ENCODE measurements around the gene GMDS. TPM values are rescaled to one million over a fixed set of nuclear protein-coding genes. Genes with fewer than 3 reads are reported as not detected.

The GMDS gene
- total and polyA plus RNA-seq, 5 donors, result 8.1 to 13.5 (median 12.6) TPM

GRCh38 chr6:1893470-1894130 is 351.8 kb downstream of the GMDS start:
- DNase-seq (no peak), ATAC-seq (no peak)
- Histone ChIP-seq H3K9me3 (ENCODE audit: control insufficient read depth, low read length) (no peaks in the 10 kb centered on the region), H3K27me3 (ENCODE audit: control insufficient read depth, insufficient read depth) (no peaks in the 10 kb centered on the region), H3K27ac (ENCODE audit: low read length) (no peak overlapping the region), H3K4me3 (ENCODE audit: low read length) (no peak overlapping the region), H3K4me1 (ENCODE audit: control insufficient read depth, insufficient read depth, low read length) (no peaks in the 10 kb centered on the region)
- WGBS, result 69% methylated on average over 11 of the region's 11 CpGs
- intact Hi-C loops (cut with DNase I), result no loop called here

DNA sequence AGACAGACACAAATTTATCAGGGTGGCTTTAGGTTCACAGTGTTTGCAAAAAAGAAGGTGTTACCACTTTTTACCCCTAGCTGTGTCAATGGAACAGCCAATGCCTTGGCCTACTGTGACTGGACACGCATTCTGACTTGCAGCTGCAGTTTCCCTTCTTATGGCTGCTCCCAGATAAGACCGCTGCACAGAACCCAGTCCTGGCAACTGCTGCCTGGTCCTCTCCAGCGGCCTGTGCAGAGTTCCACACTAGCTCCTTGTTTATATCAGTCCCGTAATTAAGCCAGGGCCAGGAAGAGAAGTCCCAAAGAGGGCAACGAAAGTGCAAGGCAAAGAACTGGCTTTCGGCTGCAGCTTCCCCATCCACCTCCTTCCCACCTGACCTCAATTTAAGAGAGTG is 352.7 kb downstream of the GMDS start:
- 67% methylated on average over 6 of the region's 6 CpGs for WGBS
- peak in 2 of 3 donors; percentile 70 to 84 for DNase-seq
- no peaks in the 10 kb centered on the region for H3K4me1 ChIP-seq (ENCODE audit: control insufficient read depth, insufficient read depth, low read length)
- H3K4me3 ChIP-seq (ENCODE audit: low read length), result no peak overlapping the region
- peak; percentile 61 to 83 for ATAC-seq
- H3K27me3 ChIP-seq (ENCODE audit: control insufficient read depth, insufficient read depth), result no peaks in the 10 kb centered on the region
- H3K9me3 ChIP-seq (ENCODE audit: control insufficient read depth, low read length), result no peaks in the 10 kb centered on the region
- intact Hi-C loops (cut with DNase I), result no loop called here
- no peak overlapping the region for H3K27ac ChIP-seq (ENCODE audit: low read length)

GRCh38 chr6:1890987-1891386 is 354.4 kb downstream of the GMDS start:
- no peaks in the 10 kb centered on the region for H3K27me3 ChIP-seq (ENCODE audit: control insufficient read depth, insufficient read depth)
- 93% methylated on average over 2 of the region's 2 CpGs for WGBS
- no peak overlapping the region for H3K27ac ChIP-seq (ENCODE audit: low read length)
- ATAC-seq, result no peak
- H3K4me3 ChIP-seq (ENCODE audit: low read length), result no peak overlapping the region
- intact Hi-C loops (cut with DNase I), result no loop called here
- no peak for DNase-seq
- H3K9me3 ChIP-seq (ENCODE audit: control insufficient read depth, low read length), result no peaks in the 10 kb centered on the region
- no peaks in the 10 kb centered on the region for H3K4me1 ChIP-seq (ENCODE audit: control insufficient read depth, insufficient read depth, low read length)

DNA sequence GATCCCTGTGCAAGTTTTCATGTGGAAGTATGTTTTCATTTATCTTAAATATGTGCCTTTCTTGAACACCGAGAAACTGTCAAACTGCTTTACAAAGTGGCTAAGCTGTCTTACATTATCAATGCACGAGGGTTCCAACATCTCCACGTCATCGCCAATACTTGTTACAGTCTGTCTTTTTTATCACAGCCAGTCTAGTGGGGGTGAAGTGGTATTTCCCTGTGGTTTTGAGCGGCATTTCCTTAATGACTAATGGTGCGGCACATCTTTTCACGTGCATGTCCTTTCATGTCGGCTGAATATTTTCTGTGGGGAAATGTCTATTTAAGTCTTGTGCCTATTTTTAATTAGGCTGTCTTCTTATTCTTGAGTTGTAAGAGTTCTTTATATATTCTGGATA is 355.3 kb downstream of the GMDS start:
- Histone ChIP-seq H3K4me3 (ENCODE audit: low read length) (no peak overlapping the region), H3K4me1 (ENCODE audit: control insufficient read depth, insufficient read depth, low read length) (no peaks in the 10 kb centered on the region), H3K27me3 (ENCODE audit: control insufficient read depth, insufficient read depth) (no peaks in the 10 kb centered on the region), H3K27ac (ENCODE audit: low read length) (no peak overlapping the region), H3K9me3 (ENCODE audit: control insufficient read depth, low read length) (no peaks in the 10 kb centered on the region)
- ATAC-seq (no peak), DNase-seq (no peak)
- 91% methylated on average over 8 of the region's 8 CpGs for WGBS
- intact Hi-C loops (cut with DNase I), result no loop called here

DNA sequence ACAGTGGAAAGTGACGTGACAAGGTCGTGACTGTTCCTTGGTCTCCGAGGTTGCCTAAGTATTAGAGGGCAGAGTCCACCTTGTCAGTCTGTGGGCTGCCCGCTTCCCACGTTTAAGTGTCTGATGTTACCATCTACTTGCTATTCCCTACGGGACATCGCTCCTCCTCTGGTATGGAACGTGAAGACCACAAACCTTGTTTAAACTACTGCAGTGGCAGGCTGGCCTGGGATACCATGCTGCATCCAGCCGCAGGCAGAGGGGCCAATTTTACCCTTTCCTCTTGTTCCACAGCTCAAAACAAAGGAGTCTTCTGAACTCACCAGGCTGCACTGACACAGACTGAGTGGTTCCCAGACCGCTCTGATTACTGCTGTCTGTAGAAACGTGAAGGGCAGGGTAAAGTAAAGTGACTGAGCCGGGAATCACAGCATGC is 359.8 kb downstream of the GMDS start:
- 70% methylated on average over 12 of the region's 12 CpGs for WGBS
- ATAC-seq (no peak), DNase-seq (no peak)
- Histone ChIP-seq H3K27me3 (ENCODE audit: control insufficient read depth, insufficient read depth) (no peaks in the 10 kb centered on the region), H3K4me3 (ENCODE audit: low read length) (no peak overlapping the region), H3K27ac (ENCODE audit: low read length) (no peak overlapping the region), H3K4me1 (ENCODE audit: control insufficient read depth, insufficient read depth, low read length) (no peaks in the 10 kb centered on the region), H3K9me3 (ENCODE audit: control insufficient read depth, low read length) (no peaks in the 10 kb centered on the region)
- intact Hi-C loops (cut with DNase I), result no loop called here

DNA sequence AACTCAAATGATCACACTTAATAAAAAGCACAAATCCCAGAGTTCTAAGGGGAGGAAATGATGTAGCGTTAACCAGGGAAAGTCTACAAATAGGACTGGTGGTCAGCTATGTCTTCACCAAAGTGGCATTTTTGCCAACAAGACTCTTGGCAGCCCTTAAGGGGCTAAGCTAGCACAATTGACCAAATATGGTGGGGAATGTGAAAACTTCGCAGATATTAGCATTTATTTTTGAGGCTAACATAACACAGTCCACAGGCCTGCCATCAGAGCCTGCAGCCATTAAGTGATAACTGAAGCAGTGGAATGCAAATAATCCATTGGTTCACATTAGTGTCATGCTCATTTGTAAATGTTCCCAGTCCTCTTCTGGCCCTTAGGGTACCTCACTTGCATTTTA is 361.1 kb downstream of the GMDS start:
- intact Hi-C loops (cut with DNase I), result no loop called here
- H3K4me1 ChIP-seq (ENCODE audit: control insufficient read depth, insufficient read depth, low read length), result no peaks in the 10 kb centered on the region
- WGBS, result 80% methylated on average over 2 of the region's 2 CpGs
- H3K27ac ChIP-seq (ENCODE audit: low read length), result no peak overlapping the region
- DNase-seq (no peak), ATAC-seq (no peak)
- H3K4me3 ChIP-seq (ENCODE audit: low read length), result no peak overlapping the region
- H3K9me3 ChIP-seq (ENCODE audit: control insufficient read depth, low read length), result no peaks in the 10 kb centered on the region
- H3K27me3 ChIP-seq (ENCODE audit: control insufficient read depth, insufficient read depth), result no peaks in the 10 kb centered on the region

GRCh38 chr6:1878330-1878729 is 367.1 kb downstream of the GMDS start:
- no peak for ATAC-seq
- Histone ChIP-seq H3K27me3 (ENCODE audit: control insufficient read depth, insufficient read depth) (no peaks in the 10 kb centered on the region), H3K9me3 (ENCODE audit: control insufficient read depth, low read length) (no peaks in the 10 kb centered on the region), H3K27ac (ENCODE audit: low read length) (no peak overlapping the region), H3K4me1 (ENCODE audit: control insufficient read depth, insufficient read depth, low read length) (peaks cover 2% of the 10 kb centered on the region), H3K4me3 (ENCODE audit: low read length) (no peak overlapping the region)
- intact Hi-C loops (cut with DNase I), result no loop called here
- no peak for DNase-seq
- 94% methylated on average over 5 of the region's 5 CpGs for WGBS

- Histone ChIP-seq H3K4me3 (ENCODE audit: low read length) (no peak overlapping the region), H3K4me1 (ENCODE audit: control insufficient read depth, insufficient read depth, low read length) (peaks cover 4% of the 10 kb centered on the region), H3K27ac (ENCODE audit: low read length) (no peak overlapping the region), H3K27me3 (ENCODE audit: control insufficient read depth, insufficient read depth) (no peaks in the 10 kb centered on the region), H3K9me3 (ENCODE audit: control insufficient read depth, low read length) (no peaks in the 10 kb centered on the region)
- whole genome bisulfite sequencing, result 62% methylated on average over 11 of the region's 11 CpGs
- peak in 1 of 3 donors; percentile 56 for DNase-seq
- intact Hi-C loops (cut with DNase I), result no loop called here
- no peak for ATAC-seq
Measured at GRCh38 chr6:1873781-1874180, 371.6 kb downstream of the GMDS start.

- no peaks in the 10 kb centered on the region for H3K9me3 ChIP-seq (ENCODE audit: control insufficient read depth, low read length)
- WGBS, result 46% methylated on average over 11 of the region's 11 CpGs
- H3K4me3 ChIP-seq (ENCODE audit: low read length), result no peak overlapping the region
- DNase-seq (peak; percentile 36 to 56 (median 55)), ATAC-seq (peak; percentile 76)
- intact Hi-C loops (cut with DNase I), result no loop called here
- H3K27me3 ChIP-seq (ENCODE audit: control insufficient read depth, insufficient read depth), result no peaks in the 10 kb centered on the region
- no peak overlapping the region for H3K27ac ChIP-seq (ENCODE audit: low read length)
- peaks cover 4% of the 10 kb centered on the region for H3K4me1 ChIP-seq (ENCODE audit: control insufficient read depth, insufficient read depth, low read length)
Measured at GRCh38 chr6:1872649-1873131, 372.7 kb downstream of the GMDS start.

DNA sequence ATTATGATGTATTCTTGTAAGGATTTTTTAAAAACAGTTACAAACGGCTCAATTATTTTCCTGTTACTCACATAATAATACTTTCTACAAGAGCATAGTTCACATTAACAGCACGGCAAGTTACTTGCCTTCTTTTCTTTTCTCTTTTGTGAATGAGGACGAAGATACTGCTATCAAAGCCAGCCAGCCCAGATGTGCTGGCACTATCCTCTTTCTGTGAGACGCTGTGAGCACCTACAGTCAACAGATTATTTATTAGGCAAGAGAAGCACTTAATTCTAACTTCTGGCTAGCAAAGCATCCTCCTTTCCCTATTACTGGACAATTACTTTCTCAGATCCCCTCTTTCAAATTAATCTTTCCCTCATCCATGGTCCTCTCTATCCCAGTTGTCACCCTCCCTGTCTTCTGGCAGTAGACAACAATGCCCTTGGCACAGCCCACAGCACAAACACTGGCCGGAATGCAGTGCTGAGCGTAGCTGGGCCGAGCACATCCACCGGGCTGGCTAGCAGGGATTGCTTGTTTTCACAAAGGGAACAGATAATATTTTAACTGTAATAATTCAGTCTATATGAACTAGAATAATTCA is 373.6 kb downstream of the GMDS start:
- ATAC-seq, result peak; percentile 90 to 91
- Histone ChIP-seq H3K4me3 (ENCODE audit: low read length) (no peak overlapping the region), H3K27ac (ENCODE audit: low read length) (no peak overlapping the region), H3K9me3 (ENCODE audit: control insufficient read depth, low read length) (no peaks in the 10 kb centered on the region), H3K27me3 (ENCODE audit: control insufficient read depth, insufficient read depth) (no peaks in the 10 kb centered on the region), H3K4me1 (ENCODE audit: control insufficient read depth, insufficient read depth, low read length) (peaks cover 4% of the 10 kb centered on the region)
- intact Hi-C loops (cut with DNase I), result no loop called here
- DNase-seq, result peak; percentile 40 to 77 (median 74)
- 43% methylated on average over 8 of the region's 8 CpGs for WGBS

- no peak overlapping the region for H3K27ac ChIP-seq (ENCODE audit: low read length)
- no peak overlapping the region for H3K4me3 ChIP-seq (ENCODE audit: low read length)
- intact Hi-C loops (cut with DNase I), result no loop called here
- no peaks in the 10 kb centered on the region for H3K9me3 ChIP-seq (ENCODE audit: control insufficient read depth, low read length)
- WGBS, result 74% methylated on average over 7 of the region's 7 CpGs
- H3K27me3 ChIP-seq (ENCODE audit: control insufficient read depth, insufficient read depth), result no peaks in the 10 kb centered on the region
- no peak for DNase-seq
- no peak for ATAC-seq
- peaks cover 4% of the 10 kb centered on the region for H3K4me1 ChIP-seq (ENCODE audit: control insufficient read depth, insufficient read depth, low read length)
Measured at GRCh38 chr6:1870932-1871331, 374.5 kb downstream of the GMDS start.
